ENCODE measurements around the gene MRPL44.
A peak's percentile ranks its signal among the peaks of the same experiment; 100 is the strongest.

The MRPL44 gene

DNA sequence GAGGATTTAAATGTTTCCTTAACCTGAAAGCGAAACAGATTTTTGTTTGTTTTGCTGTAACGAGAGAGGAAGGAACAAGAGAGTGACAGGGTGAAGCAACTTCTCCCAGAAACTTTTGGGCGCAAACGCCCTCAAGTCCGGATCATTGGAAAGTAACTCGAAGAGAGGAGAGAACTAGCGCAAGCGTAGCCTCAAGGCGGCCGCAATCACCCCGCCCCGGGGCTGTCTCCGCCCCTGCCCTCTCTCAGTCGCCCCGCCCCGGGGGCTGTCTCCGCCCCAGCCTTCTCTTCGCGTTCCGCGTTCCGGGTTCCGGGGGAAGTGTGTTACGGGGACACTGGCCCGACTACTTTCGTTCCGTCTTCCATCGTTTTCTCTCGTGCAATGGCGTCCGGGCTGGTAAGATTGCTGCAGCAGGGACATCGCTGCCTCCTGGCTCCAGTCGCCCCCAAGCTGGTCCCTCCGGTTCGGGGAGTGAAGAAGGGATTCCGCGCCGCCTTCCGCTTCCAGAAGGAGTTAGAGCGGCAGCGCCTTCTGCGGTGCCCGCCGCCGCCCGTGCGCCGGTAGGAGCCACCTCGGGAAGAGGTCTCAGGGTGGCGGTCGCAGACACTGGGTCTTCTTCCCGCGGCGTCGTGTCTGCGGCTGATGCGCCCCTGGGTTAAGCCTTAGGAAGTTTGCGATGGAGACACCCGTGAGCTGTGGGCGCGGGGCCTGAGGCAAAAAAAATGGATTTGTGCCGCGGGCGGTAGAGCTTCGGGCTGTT is at the start of gene MRPL44:
MRPL44 (plus strand) TSS at position 372 of the 760 bp plus-strand sequence; CDS start at position 382, 10 bp downstream.
- DNase-seq = peak; percentile 93 to 98 (median 94)

DNA sequence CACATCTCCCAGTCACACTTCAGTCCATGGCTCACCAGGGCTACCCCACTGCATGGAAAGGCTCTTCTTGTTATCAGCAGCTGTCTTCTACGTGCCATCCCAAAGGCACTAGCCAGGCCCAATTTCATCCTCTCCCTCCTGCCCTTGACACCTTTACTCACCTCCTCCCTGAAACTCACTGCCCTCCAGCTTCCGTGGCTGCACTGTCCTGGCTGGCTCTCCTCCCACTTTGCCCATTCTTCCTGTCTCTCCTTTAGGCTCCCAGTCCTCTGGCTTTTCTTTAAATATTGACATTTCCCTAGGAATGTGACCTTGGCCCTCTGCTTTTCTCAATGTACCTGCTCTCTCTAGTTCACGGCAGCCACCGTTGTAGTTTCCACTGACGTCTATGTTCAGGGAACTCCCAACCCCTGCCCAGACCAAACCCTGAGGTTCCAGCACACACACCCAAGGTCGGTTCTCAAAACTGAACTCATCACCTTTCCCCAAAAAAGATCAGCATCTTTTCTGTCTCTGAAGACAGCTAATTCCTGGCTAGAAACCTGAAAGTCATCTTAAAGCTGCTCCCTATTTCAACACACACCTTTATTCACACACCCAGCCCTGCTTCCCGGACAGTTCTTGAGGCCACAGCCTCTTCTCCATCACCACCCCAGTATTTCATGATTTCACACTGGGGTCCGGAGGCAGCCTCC is 48.8 kb upstream of the MRPL44 start:
- no peak for DNase-seq

DNA sequence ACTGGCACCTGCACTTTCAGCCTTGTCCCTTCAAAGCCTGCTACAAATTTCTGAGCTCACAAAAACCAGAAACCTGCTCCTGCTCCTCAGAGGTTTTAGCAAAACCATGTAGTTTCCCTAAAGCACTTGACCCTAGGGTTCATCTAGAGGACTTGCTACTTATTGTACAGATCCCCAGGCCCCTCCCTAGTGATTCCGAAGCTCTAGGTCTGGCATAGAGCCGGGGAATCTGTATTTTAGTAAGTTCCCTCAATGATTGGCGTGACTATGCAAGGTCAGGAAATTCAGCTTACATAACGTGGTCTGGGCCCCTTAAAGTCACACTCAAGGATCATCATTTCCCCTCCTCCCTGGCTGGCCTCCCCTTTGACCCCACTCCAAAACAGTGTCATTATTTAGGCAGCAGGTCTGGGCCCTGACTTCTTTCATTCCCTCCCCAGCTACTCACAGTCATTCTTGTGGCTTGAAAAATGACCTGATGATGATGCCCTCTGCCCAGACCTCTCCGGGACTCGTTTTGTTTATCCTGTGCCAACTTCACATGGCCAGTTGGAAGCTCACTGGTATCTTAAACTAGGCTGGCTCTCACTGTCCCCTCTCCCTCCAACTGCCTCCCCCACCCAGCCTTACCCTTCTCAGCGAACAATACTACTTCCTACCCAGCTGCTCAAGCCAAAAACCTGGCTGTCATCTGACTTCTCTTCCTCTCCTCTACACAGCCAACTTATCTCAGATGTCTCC is 48.1 kb upstream of the MRPL44 start:
- DNase-seq = no peak

DNA sequence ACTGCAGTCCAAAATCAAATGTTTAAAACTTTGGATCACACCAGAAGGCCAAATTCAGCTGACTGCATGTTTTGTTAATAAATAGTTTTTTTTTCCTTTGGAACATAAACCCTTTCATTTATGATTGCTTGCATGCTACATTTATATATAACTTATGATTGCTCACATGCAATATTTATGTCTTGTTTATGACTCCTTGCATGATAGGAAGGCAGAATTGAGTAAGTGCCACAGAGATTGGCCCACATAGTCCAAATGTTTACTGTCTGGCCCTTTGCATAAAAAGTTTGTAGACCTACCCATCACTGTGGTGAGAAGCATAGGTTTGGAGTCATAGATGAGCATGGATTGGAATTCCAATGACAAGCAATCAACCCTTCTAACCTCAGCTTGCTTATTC is 42.9 kb upstream of the MRPL44 start:
- no peak for DNase-seq

DNA sequence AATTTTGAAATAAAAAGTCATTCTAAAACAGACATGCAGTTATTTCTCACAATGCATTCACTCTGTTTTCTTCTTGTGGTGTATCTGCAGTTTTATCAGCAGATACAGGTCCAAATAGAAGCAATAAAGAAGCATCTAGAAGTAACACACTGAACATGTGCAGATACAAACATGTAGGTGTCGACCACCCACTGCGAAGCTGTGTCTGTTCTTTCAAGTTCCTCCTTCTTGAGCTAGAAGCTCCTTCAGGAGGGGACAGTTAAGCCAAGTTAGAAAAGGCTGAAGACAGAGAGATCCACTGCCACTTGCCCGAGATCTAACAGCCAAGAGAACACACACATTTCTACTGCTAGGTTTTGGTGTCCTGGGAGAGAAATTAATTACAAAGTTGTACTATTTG is 42.2 kb upstream of the MRPL44 start:
- no peak for DNase-seq

DNA sequence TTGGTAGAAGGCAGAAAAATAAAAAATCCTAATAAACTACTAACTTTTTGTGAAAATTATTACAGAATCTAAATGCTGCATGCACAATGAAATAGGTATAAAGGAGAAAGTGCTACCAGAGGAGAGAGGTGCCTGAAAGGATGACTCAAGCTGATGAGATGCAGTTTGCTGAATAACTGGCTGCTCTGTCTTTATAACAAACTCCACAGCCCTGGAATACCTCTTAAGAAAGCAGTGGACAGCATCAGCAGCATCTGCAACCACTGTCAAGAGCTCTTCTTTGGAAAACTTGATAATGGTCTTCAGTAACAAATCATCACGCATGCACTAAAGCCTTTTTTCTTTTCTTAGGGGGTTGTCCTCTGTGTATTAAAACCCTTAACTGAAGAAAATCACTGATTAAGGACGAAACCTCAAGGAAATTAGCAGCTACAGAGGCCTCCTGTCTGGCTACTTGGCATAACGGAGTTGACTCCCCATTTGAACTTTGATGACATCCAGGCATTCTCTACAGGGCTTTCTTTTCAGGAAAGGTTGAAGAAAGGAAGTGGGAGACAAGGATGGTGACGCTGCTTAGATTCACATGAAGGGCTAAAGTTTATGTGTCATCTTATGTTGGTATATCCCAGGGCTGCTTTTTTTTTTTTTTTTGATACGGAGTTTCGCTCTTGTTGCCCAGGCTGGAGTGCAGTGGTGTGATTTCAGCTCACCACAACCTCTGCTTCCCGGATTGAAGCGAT is 40.9 kb upstream of the MRPL44 start:
- no peak for DNase-seq

DNA sequence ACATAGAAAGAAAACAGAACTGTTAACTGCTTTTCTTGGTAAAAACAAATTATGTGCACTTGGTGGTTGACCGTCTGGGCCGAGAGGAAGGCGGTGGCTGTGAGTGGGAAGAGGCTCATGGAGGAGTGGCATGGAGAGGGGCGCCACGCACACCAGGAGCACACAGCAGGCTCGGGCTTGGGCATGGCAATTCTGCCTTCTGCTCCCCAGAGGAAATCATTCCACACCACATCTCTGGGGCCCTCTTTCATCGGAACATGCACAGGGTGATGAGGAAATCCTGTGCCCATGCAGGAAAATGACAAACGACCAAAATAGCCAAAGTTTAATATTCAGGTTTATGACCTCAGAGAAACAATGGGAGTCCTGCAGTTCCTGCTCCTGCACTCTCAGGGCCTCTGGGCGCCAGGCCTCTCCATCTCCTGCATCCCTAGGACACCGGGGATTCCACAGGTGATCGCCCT is 38.6 kb upstream of the MRPL44 start:
- DNase-seq = no peak

DNA sequence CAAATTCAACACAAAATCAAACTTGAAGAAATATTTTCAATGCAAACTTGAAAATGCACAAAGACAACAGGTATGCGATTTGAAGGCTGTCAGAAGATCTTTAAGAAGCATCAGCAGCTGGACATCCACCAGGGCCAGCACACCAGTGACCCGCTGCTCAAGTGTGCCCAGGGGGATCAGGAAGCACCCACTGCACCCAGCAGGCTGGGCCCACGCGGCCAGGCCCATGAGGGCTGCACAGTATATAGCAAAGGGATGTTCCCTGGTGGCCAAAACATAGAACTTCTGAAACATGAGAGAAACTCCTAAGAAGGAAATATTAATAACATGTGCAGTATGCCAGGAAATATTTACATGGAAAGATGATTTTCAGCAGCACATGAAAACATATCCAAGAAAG is 37.2 kb upstream of the MRPL44 start:
- no peak for DNase-seq

DNA sequence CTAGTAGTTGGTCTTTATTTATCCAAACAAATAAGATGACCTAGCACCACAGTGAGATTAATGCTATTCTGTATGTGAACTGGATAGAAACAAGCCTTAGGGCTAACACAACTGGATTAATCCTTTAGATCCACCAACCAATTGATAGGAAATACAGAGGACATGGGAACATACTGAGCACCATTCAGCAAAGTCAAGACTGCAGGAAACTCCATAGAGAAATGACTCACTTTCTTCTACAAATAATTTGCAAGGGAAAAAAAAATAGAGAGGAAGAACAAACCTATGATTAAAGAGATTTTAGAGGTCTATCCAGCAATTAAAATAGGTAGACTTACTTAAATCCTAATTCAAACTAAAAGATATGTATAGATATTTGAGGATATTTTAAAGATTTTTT is 36.1 kb upstream of the MRPL44 start:
- DNase-seq = no peak

DNA sequence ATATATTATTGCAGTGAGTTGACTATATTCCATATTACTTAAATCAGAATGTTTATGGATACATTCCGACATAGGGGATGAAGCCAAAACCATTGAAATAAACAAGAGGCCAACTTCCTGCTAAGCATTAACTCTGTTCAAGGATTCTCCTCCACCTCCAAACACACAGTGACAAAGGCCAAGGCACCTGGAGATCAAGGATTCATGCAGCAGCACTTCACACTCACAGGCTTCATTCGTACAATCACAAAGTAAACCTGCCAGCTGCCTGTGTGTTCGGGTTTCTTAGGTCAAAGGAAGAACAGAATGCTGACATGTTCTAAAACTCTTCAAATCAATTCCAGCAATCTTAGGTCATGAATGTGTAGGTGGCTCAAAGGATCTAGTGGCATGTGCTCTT is 35.0 kb upstream of the MRPL44 start:
- no peak for DNase-seq

DNA sequence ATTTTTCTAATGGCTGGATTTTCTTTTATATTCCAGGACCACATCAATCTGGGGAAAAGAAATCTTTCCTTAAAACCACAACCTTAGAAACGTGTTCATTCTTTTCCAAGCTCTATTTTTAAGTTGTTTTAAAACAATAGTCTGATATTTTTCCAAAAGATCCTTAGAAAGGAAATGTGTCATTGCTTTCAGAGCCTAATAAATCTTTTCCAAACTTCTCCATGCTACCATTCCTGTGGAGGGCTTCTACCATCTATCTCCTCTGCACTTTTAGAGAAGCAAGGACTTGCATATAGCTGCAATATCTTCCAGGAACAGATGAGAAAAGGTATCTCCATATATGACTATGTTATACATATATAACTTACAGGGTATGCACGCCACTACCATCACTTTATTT is 33.3 kb upstream of the MRPL44 start:
- DNase-seq = no peak

DNA sequence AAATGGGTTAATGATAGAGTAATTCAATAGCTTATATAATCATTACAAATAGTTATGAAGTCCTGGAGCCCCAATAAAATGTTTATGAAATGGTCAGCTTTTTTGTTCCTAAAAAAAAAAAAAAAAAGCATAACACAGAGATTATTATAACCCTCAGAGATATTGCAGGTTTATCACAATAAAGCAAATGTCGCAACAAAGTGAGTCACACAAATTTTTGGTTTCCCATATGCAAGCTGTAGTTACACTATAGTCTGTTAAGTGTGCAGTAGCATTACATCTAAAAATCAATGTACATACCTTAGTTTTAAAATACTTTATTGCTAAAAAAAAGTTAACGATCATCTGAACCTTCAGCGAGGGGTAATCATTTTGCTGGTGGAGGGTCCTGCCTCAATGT is 32.2 kb upstream of the MRPL44 start:
- DNase-seq = no peak

DNA sequence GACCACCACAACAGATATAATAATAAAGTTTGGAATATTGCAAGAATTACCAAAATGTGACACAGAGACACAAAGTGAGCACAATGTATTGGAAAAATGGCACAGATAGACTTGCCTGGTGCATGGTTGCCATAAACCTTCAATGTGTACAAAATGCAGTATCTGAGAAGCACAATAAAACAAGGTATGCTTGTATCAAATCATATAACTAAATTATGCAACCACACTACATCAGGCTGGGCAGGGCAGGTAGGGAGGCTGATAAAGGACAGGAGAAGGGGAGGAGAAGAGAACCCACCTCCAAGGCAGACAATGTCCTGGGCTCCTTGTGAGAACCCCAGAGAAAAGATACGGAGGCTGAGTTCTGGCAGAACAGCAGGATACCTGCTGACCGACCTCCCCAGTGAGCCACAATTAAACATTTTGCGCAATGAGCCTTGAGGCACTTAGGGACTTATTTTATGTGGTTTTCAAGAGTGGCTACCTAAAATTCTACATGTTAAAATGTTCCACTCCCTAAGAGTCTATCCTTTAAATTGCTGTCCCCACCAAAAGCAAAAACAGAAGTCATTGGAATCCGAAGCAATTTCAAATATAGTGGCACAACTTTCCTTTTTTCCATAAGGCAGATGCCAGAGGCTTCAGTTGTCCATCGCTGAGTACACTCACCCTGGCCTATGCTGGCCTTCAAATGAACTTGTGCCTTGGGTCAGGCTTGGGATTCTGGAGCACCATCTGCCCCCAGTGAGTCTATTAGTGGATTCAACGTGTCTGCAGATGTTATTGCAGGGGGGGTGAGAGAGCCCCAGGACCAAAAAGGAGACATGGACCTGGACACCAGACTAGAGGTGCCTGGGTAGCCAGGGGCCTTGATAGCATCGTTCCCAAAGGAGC is 28.9 kb upstream of the MRPL44 start:
- no peak for DNase-seq

DNA sequence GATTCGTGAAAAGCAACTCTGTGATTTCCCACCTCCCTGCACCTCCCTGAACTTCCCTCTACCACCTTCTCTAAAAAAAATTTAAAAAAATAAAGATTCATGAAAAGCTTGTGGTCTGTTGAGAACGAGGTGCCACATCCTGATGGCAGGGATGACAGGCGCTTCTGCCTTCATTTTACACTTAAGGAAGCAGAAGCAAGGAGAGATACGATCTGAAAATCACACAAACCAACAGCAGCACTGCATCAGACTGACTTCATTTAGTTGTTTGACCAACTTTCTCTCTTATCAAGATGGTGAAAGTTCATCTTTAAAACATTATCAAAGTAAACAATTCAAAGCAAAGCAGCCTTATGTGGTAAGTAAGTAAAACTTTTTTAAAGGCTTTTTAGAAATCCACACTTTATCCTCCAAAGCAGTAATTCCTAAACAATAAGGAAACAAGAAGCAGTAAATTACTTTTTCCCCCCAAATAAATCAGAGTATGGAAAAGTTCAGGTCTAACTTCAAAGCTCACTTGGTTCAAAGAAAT is 27.6 kb upstream of the MRPL44 start:
- peak in 3 of 6 experiments; percentile 47 to 64 (median 51) for DNase-seq

DNA sequence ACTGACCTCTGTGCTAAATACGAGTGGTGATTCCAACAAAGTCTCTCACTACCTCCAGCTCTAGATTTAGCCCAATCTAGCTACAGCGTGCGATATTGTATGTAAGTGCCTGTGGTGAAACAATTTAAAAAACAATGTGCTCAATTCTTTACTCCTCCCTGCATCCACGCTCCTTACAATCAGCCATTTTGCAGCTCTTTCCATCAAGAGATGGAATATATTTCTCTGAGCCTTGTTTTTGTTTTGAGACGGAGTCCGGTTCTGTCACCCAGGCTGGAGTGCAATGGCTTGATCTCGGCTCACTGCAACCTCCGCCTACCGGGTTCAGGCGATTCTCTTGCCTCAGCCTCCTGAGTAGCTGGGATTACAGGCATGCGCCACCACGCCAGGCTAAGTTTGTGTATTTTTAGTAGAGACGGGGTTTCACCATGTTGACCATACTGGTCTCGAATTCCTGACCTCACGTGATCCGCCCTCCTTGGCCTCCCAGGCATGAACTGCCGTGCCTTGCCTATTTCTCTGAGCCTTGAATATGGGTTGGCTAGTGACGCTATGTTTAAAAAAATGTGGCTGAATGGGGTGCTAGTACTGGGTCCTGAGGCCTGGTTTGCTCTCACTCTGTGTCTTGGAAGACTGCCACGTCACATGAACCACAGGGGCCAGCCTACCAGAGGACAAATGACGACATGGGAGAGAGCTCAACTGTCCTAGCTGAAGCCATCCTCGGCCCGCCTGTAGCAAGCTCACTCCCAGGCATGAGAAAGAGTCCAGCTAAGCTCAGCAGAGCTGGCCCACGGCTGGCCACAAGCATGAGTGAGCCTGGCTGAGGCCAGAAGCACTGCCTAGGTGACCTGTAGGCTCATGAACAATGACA is 26.9 kb upstream of the MRPL44 start:
- no peak for DNase-seq

DNA sequence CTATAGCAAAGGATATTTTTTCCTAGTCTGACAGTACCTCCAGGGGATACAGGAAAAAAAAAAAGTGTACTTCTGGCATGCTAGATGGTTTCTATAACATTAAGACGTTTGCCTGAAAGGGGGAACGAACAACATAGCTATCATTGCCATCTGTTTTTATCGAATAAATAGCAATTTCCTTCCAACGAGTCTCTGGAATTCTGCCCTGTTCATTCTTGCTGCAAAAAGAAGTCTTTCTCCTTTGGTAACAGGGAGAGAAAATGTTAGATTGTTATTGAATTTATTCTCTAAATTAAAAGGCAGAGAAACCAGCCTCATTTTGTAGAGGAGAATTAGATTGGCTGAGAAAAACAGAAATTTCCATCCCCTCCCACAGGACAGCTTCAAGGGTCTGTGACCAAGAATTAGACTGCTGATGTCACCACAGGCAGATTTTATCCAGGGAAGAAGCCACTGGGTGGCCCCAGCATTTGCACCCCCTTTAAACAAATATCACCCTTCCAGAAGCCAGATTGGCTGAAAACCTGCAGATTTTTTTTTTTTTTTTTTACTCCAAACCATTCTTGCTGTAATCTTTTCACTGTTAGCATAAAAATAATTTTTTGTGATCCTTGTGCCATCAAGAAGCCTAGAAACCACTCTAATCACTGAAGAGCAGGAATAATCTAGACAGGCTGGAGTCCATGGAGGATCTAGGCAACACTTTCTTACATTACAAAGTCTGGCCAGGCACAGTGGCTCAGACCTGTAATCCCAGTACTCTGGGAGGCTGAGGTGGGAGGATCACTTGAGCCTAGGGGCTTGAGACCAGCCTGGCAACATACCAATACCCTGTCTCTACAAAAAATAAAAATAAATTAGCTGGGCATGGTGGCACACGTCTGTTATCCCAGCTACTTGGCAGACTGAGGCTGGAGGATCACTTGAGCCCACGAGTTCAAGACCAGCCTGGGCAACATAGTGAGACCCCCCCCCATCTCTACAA is 24.2 kb upstream of the MRPL44 start:
- DNase-seq = no peak

DNA sequence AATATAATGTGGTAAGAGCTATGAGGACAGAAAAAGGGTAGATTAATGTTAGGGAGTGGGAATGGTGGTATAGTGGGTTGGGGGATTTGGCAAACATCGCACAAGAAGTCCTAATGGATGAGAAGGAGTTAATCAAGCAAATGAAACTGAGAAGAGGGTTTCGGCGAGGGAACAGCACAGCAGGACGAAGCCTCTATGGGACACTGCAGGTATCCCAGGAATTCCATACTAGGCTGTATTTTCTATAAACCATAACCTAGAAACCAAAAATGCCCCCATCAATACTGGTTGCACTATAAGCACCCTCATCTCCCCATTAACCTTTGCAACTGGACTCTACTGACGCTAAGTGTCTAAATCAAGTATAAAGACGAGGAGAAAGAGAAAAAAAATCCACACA is 22.4 kb upstream of the MRPL44 start:
- no peak for DNase-seq

DNA sequence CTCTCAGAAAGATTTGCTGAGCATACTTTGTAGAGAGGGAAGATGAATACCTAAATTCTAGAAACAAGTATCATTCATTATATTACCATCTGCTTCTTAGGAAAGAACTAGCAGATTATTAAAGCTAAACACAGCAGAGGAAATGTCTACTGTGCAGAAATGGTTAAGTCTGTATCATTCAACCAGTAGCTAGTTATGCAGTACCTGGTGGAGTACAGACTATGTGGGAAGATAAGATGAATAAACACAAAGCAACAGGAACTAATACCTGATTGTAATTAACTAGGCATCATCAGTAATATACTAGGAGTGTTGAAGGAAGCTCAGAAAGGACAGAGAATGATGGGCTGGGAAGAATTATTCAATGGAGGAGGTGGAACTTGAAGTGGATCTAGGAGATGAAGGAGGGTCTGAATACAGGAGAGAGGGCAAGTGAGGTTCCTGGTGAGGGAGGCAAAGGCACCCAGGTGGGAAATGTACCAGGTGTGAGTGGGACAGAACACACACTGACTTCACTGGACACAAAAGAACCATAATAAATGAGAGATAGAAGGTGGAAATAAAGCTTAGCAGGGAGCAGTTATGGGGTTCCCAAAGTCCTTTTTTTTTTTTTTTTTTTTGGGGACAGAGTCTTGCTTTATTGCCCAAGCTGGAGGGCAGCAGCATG is 21.7 kb upstream of the MRPL44 start:
- no peak for DNase-seq

DNA sequence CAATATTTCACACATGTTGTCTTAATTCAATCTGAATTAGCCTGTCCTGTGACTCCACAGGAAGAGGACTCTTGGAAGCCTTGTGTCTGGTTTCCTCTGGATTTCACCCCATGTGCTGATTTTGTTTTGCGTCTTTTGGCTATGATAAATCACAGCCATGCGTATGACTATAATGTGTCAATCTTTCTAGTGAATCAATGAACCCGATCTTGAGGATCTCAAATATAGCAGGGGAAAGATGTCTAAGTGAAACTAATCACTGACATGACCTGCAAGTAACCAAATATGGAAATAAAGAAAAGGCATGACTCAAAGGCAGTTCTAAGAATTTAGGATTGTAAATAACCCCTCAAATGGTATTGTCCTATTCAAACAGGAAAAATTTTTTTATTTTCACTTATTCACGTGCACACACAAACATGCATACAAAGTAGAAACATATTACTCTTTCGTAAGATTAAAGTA is 20.4 kb upstream of the MRPL44 start:
- no peak for DNase-seq
